Measurements from ENCODE around the gene GMPR2.

- TF ChIP-seq POLR2A (IDR thresholded peaks at IDR 0.05; ENCODE audit: low read depth, low read length): no peak
- no peak for TF ChIP-seq TAF1 (IDR thresholded peaks at IDR 0.05; ENCODE audit: low read depth, low read length)
- TF ChIP-seq POLR2AphosphoS5 (IDR thresholded peaks at IDR 0.05; ENCODE audit: low read depth, low read length): no peak
- no peak for TF ChIP-seq SPI1 (IDR thresholded peaks at IDR 0.05; ENCODE audit: low read depth, low read length)
- TF ChIP-seq POU2F2 (IDR thresholded peaks at IDR 0.05; ENCODE audit: low read depth, low read length): no peak
Observed at GRCh38 chr14:24262821-24263733, 30.3 kb downstream of the GMPR2 start, which contains the start of gene TGM1.

Data from GM12891 (cell line).